ENCODE data around the gene DDX10. TPM values are rescaled to one million over a fixed set of nuclear protein-coding genes. Genes with fewer than 3 reads are reported as not detected.

DDX10 gene
- polyA plus RNA-seq, 1 donor (not counting 4 experiments of a cell fraction or from before 2014, with no cell fraction given) = 32.3 TPM

DNA sequence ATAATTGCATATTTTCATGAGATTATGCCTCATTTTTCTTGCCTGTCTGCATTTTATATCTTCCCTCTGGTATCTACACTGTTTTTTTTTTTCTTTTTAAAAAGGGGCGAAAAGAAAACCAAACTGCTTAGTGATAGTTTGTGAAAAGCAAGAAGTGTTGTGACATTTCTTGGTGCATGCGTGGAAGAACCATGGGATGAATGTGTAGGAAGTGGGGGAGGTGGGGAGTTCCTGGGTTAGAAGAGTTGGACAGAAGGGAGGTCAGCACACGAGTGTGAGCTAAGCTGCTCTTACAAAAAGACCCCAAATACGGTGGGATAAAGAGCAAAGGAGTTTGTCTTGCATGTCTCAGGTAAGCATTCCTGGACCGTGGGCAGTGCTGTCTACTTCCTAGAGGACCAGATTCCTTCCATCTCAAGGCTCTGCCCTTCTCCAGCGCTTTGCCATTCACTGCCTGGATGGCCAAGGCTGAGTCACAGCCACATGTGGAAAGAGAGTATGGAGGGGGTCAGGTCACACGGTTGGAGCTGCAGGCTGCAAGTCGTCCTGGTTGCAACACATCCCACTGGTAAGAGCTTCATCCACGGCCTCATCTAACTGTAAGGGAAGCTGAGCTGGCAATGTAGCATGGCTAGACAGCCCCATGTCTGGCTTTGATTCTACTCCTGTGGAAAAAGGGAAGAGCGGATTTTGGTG is 300.6 kb downstream of the DDX10 start:
- no peaks in the 10 kb centered on the region for H4K20me1 ChIP-seq (ENCODE audit: control insufficient read depth, extremely low read depth, insufficient read depth, low read length)
- DNase-seq (ENCODE audit: low read depth, low spot score) = no peak
- H3K9me1 ChIP-seq (ENCODE audit: control insufficient read depth, extremely low read depth, insufficient read depth, low read length) = no peaks in the 10 kb centered on the region
- no peaks in the 10 kb centered on the region for H3K9me3 ChIP-seq (ENCODE audit: control insufficient read depth, low read depth, low read length)
- H3K27ac ChIP-seq (ENCODE audit: control insufficient read depth, insufficient read depth, low read length) = no peak overlapping the region
- no peak overlapping the region for H3K4me2 ChIP-seq (ENCODE audit: control insufficient read depth, extremely low read depth, insufficient read depth, low read depth, low read length)
- H3K36me3 ChIP-seq (ENCODE audit: control insufficient read depth in 2 of 2, extremely low read depth in 1 of 2, insufficient read depth in 2 of 2, low read length in 2 of 2) = no peaks in the 10 kb centered on the region
- peaks cover 4% of the 10 kb centered on the region for H3K4me1 ChIP-seq (ENCODE audit: control insufficient read depth, extremely low read depth, insufficient read depth, low read length)
- dilution Hi-C loops (cut with MboI; ENCODE audit: extremely low pct_ligation_motif_present, low sequenced_read_pairs) = no loop called here
- no peaks in the 10 kb centered on the region for H3K79me2 ChIP-seq (ENCODE audit: control insufficient read depth, insufficient read depth, low read length)
- no peak overlapping the region for H3K9ac ChIP-seq (ENCODE audit: control insufficient read depth, extremely low read depth, insufficient read depth, low read length)
- no peak overlapping the region for H3K4me3 ChIP-seq (ENCODE audit: control insufficient read depth in 2 of 3, extremely low read depth in 1 of 3, insufficient read depth in 2 of 3, low read depth in 1 of 3, low read length in 3 of 3)
- no peak for FAIRE-seq
- H2AFZ ChIP-seq (ENCODE audit: control insufficient read depth, low read length) = no peak overlapping the region
- H3K27me3 ChIP-seq (ENCODE audit: control insufficient read depth, extremely low read depth, insufficient read depth, low read length) = no peaks in the 10 kb centered on the region
- TF ChIP-seq, protein P1, sequence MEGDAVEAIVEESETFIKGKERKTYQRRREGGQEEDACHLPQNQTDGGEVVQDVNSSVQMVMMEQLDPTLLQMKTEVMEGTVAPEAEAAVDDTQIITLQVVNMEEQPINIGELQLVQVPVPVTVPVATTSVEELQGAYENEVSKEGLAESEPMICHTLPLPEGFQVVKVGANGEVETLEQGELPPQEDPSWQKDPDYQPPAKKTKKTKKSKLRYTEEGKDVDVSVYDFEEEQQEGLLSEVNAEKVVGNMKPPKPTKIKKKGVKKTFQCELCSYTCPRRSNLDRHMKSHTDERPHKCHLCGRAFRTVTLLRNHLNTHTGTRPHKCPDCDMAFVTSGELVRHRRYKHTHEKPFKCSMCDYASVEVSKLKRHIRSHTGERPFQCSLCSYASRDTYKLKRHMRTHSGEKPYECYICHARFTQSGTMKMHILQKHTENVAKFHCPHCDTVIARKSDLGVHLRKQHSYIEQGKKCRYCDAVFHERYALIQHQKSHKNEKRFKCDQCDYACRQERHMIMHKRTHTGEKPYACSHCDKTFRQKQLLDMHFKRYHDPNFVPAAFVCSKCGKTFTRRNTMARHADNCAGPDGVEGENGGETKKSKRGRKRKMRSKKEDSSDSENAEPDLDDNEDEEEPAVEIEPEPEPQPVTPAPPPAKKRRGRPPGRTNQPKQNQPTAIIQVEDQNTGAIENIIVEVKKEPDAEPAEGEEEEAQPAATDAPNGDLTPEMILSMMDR (optimal IDR thresholded peaks at IDR 0.05 in 1 of 3, IDR thresholded peaks at IDR 0.05 in 1 of 3, conservative IDR thresholded peaks at IDR 0.05 in 1 of 3; ENCODE audit: extremely low read depth in 1 of 3, insufficient read depth in 2 of 3, low read length in 3 of 3) = no peak
- no peak for TF ChIP-seq EZH2 (IDR thresholded peaks at IDR 0.05; ENCODE audit: low read length)

DNA sequence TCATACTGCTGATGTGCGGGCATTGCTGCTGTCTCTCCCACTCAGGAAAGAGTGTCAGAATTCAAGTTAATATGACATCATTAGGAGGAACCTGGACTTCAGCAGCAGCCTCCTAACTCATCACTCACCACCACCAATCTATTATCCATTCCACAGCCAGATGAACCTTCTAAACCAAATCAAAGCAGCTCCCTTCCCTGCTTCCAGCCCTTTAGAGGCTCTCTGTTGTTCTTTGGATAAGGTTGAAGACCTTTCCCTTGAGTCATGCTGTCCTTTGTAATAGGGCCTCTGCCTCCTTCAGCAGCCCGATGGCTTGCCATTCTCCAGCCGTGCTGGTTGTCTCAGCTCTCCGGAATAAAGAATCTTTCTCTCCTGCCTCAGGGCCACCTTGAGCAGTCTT is 301.3 kb downstream of the DDX10 start:
- dilution Hi-C loops (cut with MboI; ENCODE audit: extremely low pct_ligation_motif_present, low sequenced_read_pairs) = no loop called here
- TF ChIP-seq, protein P1 (optimal IDR thresholded peaks at IDR 0.05 in 1 of 3, IDR thresholded peaks at IDR 0.05 in 1 of 3, conservative IDR thresholded peaks at IDR 0.05 in 1 of 3; ENCODE audit: extremely low read depth in 1 of 3, insufficient read depth in 2 of 3, low read length in 3 of 3) = no peak
- TF ChIP-seq EZH2 (IDR thresholded peaks at IDR 0.05; ENCODE audit: low read length) = no peak

More for the DNA sequence above, 301.3 kb downstream of the DDX10 start:
- H3K36me3 ChIP-seq (ENCODE audit: control insufficient read depth in 2 of 2, extremely low read depth in 1 of 2, insufficient read depth in 2 of 2, low read length in 2 of 2) = no peaks in the 10 kb centered on the region
- H3K4me3 ChIP-seq (ENCODE audit: control insufficient read depth in 2 of 3, extremely low read depth in 1 of 3, insufficient read depth in 2 of 3, low read depth in 1 of 3, low read length in 3 of 3) = no peak overlapping the region
- H3K4me1 ChIP-seq (ENCODE audit: control insufficient read depth, extremely low read depth, insufficient read depth, low read length) = no peaks in the 10 kb centered on the region
- FAIRE-seq (no peak), DNase-seq (ENCODE audit: low read depth, low spot score) (no peak)
- no peak overlapping the region for H3K4me2 ChIP-seq (ENCODE audit: control insufficient read depth, extremely low read depth, insufficient read depth, low read depth, low read length)
- H3K79me2 ChIP-seq (ENCODE audit: control insufficient read depth, insufficient read depth, low read length) = no peaks in the 10 kb centered on the region
- no peaks in the 10 kb centered on the region for H3K9me1 ChIP-seq (ENCODE audit: control insufficient read depth, extremely low read depth, insufficient read depth, low read length)
- no peak overlapping the region for H2AFZ ChIP-seq (ENCODE audit: control insufficient read depth, low read length)
- no peak overlapping the region for H3K27ac ChIP-seq (ENCODE audit: control insufficient read depth, insufficient read depth, low read length)
- H4K20me1 ChIP-seq (ENCODE audit: control insufficient read depth, extremely low read depth, insufficient read depth, low read length) = no peaks in the 10 kb centered on the region
- no peak overlapping the region for H3K9ac ChIP-seq (ENCODE audit: control insufficient read depth, extremely low read depth, insufficient read depth, low read length)
- no peaks in the 10 kb centered on the region for H3K9me3 ChIP-seq (ENCODE audit: control insufficient read depth, low read depth, low read length)
- H3K27me3 ChIP-seq (ENCODE audit: control insufficient read depth, extremely low read depth, insufficient read depth, low read length) = no peaks in the 10 kb centered on the region
